Muscle layer of duodenum (tissue), 2 donors: ENCODE measurements around the gene RABGAP1L.

Experiments used
- H3K27ac ChIP-seq: one replicate; pipeline ENCODE4 v1.7.0; 2013; ENCODE audit warnings: mild to moderate bottlenecking, low read length
- H3K27me3 ChIP-seq: one replicate; pipeline ENCODE4 v1.7.0; 2013; ENCODE audit warnings: low read depth, mild to moderate bottlenecking, control low read depth, low read length
- H3K36me3 ChIP-seq, 2 donors: one replicate each; pipeline ENCODE4 v1.7.0; 2013; ENCODE audit warnings: low read length in 2 of 2, control low read depth in 1 of 2, mild to moderate bottlenecking in 1 of 2; ENCODE audit not compliant: insufficient read depth in 2 of 2, control insufficient read depth in 1 of 2
- H3K4me1 ChIP-seq, 2 donors: one replicate each; pipeline ENCODE4 v1.7.0; 2013; ENCODE audit warnings: low read length in 2 of 2, mild to moderate bottlenecking in 2 of 2, control low read depth in 1 of 2, moderate library complexity in 1 of 2; ENCODE audit not compliant: insufficient read depth in 2 of 2, control insufficient read depth in 1 of 2
- H3K4me3 ChIP-seq, 2 donors: one replicate each; pipeline ENCODE4 v1.7.0; 2013; ENCODE audit warnings: low read length in 2 of 2, low read depth in 1 of 2, mild to moderate bottlenecking in 1 of 2
- H3K9me3 ChIP-seq, 2 donors: one replicate each; pipeline ENCODE4 v1.7.0; 2013; ENCODE audit warnings: low read length in 2 of 2, control low read depth in 1 of 2, mild to moderate bottlenecking in 1 of 2; ENCODE audit not compliant: control insufficient read depth in 1 of 2
- donor health status: healthy.

The RABGAP1L gene

GRCh38 chr1:174417921-174418320 is 258.6 kb downstream of the RABGAP1L start:
- Histone ChIP-seq H3K4me3 (no peak overlapping the region), H3K27me3 (no peaks in the 10 kb centered on the region), H3K4me1 (no peaks in the 10 kb centered on the region)

GRCh38 chr1:174425121-174425520 is 265.8 kb downstream of the RABGAP1L start:
- H3K4me3 ChIP-seq, result no peak overlapping the region
- H3K27me3 ChIP-seq, result no peaks in the 10 kb centered on the region
- H3K36me3 ChIP-seq, result no peaks in the 10 kb centered on the region
- no peak overlapping the region for H3K27ac ChIP-seq
- no peaks in the 10 kb centered on the region for H3K9me3 ChIP-seq
- no peaks in the 10 kb centered on the region for H3K4me1 ChIP-seq

More at GRCh38 chr1:174417921-174418320, 258.6 kb downstream of the RABGAP1L start:
- no peaks in the 10 kb centered on the region for H3K9me3 ChIP-seq
- H3K27ac ChIP-seq, result no peak overlapping the region
- no peaks in the 10 kb centered on the region for H3K36me3 ChIP-seq

GRCh38 chr1:174426153-174426552 is 266.8 kb downstream of the RABGAP1L start:
- H3K4me1 ChIP-seq, result no peaks in the 10 kb centered on the region
- H3K4me3 ChIP-seq, result no peak overlapping the region
- no peaks in the 10 kb centered on the region for H3K27me3 ChIP-seq
- H3K9me3 ChIP-seq, result no peaks in the 10 kb centered on the region
- no peak overlapping the region for H3K27ac ChIP-seq
- H3K36me3 ChIP-seq, result no peaks in the 10 kb centered on the region

DNA sequence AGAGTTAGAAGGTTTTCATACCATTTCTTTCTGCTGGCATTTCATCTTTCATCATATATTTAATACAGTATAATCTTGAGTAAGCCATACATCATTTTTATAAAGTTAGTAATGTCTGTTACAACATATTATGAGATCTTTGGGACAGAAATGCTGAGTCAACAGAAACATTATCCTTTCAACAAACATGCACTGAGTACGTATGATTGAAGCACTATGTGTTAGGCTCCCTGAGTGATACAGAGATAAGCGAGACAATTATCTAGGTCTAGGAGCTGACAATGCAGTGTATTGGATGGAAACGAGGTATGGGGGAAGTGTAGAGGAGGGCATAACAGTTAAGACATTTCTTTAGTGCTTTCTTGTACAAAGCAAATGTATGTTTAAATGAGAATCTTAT is 268.7 kb downstream of the RABGAP1L start:
- H3K27me3 ChIP-seq, result no peaks in the 10 kb centered on the region
- no peaks in the 10 kb centered on the region for H3K9me3 ChIP-seq
- H3K27ac ChIP-seq, result no peak overlapping the region
- no peaks in the 10 kb centered on the region for H3K36me3 ChIP-seq
- no peak overlapping the region for H3K4me3 ChIP-seq
- H3K4me1 ChIP-seq, result no peaks in the 10 kb centered on the region

DNA sequence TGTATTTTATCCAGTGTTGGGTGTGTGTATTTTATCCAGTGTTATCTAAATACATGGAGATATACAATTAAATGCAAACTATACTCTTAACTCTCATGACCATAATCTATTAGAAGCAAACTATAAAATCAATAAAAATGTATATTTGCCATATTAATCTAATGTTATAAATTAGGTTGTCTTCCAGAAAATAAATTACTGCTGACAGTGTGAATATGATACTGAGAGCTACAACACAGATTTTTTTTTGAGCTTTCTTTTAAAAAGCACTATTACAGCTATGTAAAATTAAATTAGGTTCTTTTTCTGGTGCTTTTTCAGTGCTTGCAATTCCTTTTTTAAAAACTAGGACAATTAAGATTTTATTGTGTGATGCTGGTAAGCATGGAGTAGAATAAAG is 269.4 kb downstream of the RABGAP1L start:
- Histone ChIP-seq H3K27me3 (no peaks in the 10 kb centered on the region), H3K9me3 (no peaks in the 10 kb centered on the region), H3K4me1 (no peaks in the 10 kb centered on the region), H3K36me3 (no peaks in the 10 kb centered on the region), H3K4me3 (no peak overlapping the region), H3K27ac (no peak overlapping the region)

GRCh38 chr1:174433451-174433850 is 274.1 kb downstream of the RABGAP1L start:
- H3K9me3 ChIP-seq, result no peaks in the 10 kb centered on the region
- H3K36me3 ChIP-seq, result no peaks in the 10 kb centered on the region
- H3K27ac ChIP-seq, result no peak overlapping the region
- H3K4me3 ChIP-seq, result no peak overlapping the region
- H3K4me1 ChIP-seq, result no peaks in the 10 kb centered on the region
- no peaks in the 10 kb centered on the region for H3K27me3 ChIP-seq

DNA sequence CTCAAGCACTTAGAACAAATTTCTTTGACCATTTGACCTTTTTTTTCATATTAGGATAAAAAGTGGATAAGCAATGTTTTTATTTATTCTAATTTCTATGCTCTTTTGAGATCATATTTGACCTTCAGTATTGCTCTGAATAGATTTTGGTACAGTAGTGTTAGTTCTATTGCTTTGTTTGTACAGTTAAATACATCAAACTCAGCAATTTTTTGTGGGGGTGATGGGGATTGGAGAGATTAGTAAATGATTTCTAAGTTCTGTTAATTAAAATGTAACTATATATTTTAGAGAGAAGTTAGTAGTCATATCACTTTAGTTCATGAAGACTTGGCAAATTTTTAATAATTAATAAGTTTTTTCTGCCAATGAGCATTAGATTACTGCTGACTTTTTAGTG is 286.0 kb downstream of the RABGAP1L start:
- Histone ChIP-seq H3K4me1 (peaks cover 0 to 3% of the 10 kb centered on the region in 2 donors), H3K36me3 (no peaks in the 10 kb centered on the region), H3K27me3 (no peaks in the 10 kb centered on the region), H3K27ac (no peak overlapping the region), H3K4me3 (no peak overlapping the region), H3K9me3 (no peaks in the 10 kb centered on the region)

GRCh38 chr1:174445817-174446216 is 286.5 kb downstream of the RABGAP1L start:
- no peak overlapping the region for H3K4me3 ChIP-seq
- no peaks in the 10 kb centered on the region for H3K9me3 ChIP-seq
- H3K4me1 ChIP-seq, result peaks cover 0 to 3% of the 10 kb centered on the region in 2 donors
- no peaks in the 10 kb centered on the region for H3K27me3 ChIP-seq
- no peaks in the 10 kb centered on the region for H3K36me3 ChIP-seq
- no peak overlapping the region for H3K27ac ChIP-seq

GRCh38 chr1:174447866-174448530 is 288.7 kb downstream of the RABGAP1L start, which contains the start of gene GPR52:
GPR52 (plus strand) TSS chr1:174447964; CDS start chr1:174448112, 148 bp downstream.
- Histone ChIP-seq H3K36me3 (no peaks in the 10 kb centered on the region), H3K9me3 (no peaks in the 10 kb centered on the region), H3K27ac (no peak within 1 kb of the TSS), H3K4me3 (no peak within 1 kb of the TSS), H3K4me1 (peaks cover 0 to 3% of the 10 kb centered on the region in 2 donors), H3K27me3 (no peaks in the 10 kb centered on the region)

DNA sequence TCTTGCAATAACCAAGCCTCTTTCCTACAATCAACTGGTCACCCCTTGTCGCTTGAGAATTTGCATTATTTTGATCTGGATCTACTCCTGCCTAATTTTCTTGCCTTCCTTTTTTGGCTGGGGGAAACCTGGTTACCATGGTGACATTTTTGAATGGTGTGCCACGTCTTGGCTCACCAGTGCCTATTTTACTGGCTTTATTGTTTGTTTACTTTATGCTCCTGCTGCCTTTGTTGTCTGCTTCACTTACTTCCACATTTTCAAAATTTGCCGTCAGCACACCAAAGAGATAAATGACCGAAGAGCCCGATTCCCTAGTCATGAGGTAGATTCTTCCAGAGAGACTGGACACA is 289.2 kb downstream of the RABGAP1L start:
- Histone ChIP-seq H3K4me1 (peaks cover 0 to 3% of the 10 kb centered on the region in 2 donors), H3K27me3 (no peaks in the 10 kb centered on the region), H3K27ac (no peak overlapping the region), H3K4me3 (no peak overlapping the region), H3K9me3 (no peaks in the 10 kb centered on the region), H3K36me3 (no peaks in the 10 kb centered on the region)

DNA sequence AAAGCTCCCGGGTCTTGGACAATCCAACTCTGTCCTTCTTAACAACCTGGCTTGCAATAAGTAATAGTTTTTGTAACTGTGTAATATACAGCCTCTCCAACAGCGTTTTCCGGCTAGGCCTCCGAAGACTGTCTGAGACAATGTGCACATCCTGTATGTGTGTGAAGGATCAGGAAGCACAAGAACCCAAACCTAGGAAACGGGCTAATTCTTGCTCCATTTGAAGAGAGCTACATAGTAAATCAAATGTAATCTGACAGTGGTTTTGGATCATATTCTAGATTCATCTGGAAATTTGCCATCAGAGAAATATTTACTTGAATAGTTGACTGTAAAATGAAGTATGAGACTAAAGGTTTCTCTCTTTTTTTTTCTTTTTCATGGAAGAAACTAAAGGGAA is 289.7 kb downstream of the RABGAP1L start:
- Histone ChIP-seq H3K4me3 (no peak overlapping the region), H3K36me3 (no peaks in the 10 kb centered on the region), H3K9me3 (no peaks in the 10 kb centered on the region), H3K4me1 (peaks cover 0 to 3% of the 10 kb centered on the region in 2 donors), H3K27ac (no peak overlapping the region), H3K27me3 (no peaks in the 10 kb centered on the region)

DNA sequence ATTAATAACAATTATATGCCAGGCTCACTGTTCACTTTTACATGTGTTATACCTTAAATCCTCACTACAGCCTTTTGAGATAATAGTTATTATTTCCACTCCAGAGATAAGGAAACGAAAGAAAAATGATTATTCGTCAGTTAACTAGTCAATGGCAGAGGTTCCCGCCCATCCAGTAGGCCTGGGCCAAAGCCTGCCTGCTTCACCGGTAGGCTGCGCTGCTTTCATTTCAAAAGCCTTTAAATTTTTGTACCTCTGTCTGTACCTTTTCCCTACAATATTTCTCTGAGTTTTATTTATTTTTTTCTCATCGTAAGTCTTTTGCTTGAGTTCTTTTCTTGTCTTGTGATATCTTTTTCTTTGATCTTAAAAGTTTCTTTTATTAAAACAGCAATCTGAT is 292.1 kb downstream of the RABGAP1L start:
- H3K4me3 ChIP-seq, result no peak overlapping the region
- no peaks in the 10 kb centered on the region for H3K27me3 ChIP-seq
- H3K36me3 ChIP-seq, result no peaks in the 10 kb centered on the region
- H3K27ac ChIP-seq, result no peak overlapping the region
- H3K9me3 ChIP-seq, result no peaks in the 10 kb centered on the region
- H3K4me1 ChIP-seq, result peaks cover 0 to 3% of the 10 kb centered on the region in 2 donors
